SU-DHL-6 (cell line): ENCODE data around the gene EXOC4.

Experiments used
- EZH2phosphoT487 ChIP-seq: fragments of 200-600 bp; sonication (generic), shearing (Covaris generic); conservative IDR thresholded peaks from 2 replicates; pipeline ENCODE4 v1.6.1; 2018; ENCODE audit warnings: mild to moderate bottlenecking, antibody characterized with exemption, low read length, moderate library complexity, mixed read lengths
- TF ChIP-seq, protein P1 (sequence below): fragments of 200-600 bp; sonication (generic); IDR thresholded peaks from one replicate; pipeline ENCODE4 v1.5.1; 2017; ENCODE audit warnings: antibody characterized with exemption, mild to moderate bottlenecking, low read length, moderate library complexity; ENCODE audit not compliant: insufficient read depth, poor library complexity, severe bottlenecking

- TF ChIP-seq, protein P1, sequence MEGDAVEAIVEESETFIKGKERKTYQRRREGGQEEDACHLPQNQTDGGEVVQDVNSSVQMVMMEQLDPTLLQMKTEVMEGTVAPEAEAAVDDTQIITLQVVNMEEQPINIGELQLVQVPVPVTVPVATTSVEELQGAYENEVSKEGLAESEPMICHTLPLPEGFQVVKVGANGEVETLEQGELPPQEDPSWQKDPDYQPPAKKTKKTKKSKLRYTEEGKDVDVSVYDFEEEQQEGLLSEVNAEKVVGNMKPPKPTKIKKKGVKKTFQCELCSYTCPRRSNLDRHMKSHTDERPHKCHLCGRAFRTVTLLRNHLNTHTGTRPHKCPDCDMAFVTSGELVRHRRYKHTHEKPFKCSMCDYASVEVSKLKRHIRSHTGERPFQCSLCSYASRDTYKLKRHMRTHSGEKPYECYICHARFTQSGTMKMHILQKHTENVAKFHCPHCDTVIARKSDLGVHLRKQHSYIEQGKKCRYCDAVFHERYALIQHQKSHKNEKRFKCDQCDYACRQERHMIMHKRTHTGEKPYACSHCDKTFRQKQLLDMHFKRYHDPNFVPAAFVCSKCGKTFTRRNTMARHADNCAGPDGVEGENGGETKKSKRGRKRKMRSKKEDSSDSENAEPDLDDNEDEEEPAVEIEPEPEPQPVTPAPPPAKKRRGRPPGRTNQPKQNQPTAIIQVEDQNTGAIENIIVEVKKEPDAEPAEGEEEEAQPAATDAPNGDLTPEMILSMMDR: no peak
- TF ChIP-seq EZH2phosphoT487: no peak
Observed at GRCh38 chr7:133664528-133664927, 411.6 kb downstream of the EXOC4 start.
